ENCODE results near the gene C19orf85.

DNA sequence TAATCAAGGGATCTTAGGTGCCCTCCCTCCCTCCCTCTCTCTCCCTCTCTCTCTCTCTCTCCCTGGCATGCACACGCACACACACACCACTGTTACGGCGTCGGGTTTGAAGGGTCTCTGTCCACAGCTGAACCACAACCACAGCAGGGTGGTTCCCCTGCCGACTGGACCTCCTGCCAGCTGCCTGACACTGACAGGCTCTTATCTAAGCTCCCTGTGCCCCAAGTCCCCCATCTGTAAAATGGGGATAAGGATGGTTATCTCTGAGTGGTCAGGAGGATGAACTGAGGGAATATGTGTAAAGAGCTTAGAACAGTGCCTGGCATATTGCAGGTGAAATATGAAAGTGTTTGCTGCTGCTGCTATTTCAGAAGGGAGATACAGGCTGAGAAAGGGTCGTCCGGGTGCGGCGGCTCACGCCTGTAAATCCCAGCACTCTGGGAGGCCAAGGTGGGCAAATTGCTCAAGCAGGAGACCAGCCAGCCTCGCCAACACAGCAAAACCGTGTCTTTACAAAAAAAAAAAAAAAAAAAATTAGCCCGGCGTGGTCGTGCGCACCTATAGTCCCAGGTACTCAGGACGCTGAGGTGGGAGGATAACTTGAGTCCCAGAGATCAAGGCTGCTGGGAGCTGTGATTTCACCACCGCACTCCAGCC, 20.6 kb downstream of the C19orf85 start:
- TF ChIP-seq, protein P1, sequence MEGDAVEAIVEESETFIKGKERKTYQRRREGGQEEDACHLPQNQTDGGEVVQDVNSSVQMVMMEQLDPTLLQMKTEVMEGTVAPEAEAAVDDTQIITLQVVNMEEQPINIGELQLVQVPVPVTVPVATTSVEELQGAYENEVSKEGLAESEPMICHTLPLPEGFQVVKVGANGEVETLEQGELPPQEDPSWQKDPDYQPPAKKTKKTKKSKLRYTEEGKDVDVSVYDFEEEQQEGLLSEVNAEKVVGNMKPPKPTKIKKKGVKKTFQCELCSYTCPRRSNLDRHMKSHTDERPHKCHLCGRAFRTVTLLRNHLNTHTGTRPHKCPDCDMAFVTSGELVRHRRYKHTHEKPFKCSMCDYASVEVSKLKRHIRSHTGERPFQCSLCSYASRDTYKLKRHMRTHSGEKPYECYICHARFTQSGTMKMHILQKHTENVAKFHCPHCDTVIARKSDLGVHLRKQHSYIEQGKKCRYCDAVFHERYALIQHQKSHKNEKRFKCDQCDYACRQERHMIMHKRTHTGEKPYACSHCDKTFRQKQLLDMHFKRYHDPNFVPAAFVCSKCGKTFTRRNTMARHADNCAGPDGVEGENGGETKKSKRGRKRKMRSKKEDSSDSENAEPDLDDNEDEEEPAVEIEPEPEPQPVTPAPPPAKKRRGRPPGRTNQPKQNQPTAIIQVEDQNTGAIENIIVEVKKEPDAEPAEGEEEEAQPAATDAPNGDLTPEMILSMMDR (IDR thresholded peaks at IDR 0.05) = no peak
- TF ChIP-seq POLR2AphosphoS5 (IDR thresholded peaks at IDR 0.05) = no peak
- no peak for TF ChIP-seq EP300 (IDR thresholded peaks at IDR 0.05)

All from suprapubic skin (tissue), 4 donors.